ENCODE results near the gene FERMT3.

The FERMT3 gene

DNA sequence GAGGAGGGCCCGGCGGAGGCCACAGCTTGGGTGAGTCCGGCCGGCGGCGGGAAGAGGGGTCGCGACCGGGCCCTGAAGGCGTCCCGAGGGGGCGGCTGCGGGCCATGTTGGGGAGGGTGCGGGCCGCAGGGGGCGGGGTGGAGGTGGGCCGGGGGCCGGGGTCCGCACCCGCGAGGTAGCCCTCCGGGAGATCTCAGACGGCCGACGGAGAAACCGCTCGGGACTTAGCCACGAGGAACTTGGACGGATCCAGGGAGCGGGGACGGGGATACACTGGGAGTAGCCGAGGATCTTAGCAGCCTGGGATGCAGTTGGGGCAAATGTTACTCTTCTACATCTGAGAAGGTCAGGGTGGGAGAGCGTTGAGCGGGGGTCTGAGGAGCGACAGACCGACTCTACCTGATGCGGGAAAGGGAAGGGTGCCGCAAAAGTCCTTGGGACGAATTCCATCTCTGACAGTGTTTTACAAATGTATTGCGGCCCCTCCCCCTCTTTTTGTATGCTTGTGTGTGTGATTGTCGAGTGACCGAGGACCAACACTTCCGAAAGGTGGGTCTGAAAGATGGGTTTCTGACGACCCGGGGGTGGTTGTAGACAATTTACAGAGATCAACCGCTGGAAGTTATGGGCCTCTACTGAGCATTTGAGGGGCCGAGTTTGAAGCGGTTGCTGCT is 19.9 kb upstream of the FERMT3 start:
- no peak for DNase-seq (ENCODE audit: low read depth)
- in situ Hi-C loops (cut with HindIII; ENCODE audit: low sequenced_read_pairs): no loop called here
- TF ChIP-seq, protein P1, sequence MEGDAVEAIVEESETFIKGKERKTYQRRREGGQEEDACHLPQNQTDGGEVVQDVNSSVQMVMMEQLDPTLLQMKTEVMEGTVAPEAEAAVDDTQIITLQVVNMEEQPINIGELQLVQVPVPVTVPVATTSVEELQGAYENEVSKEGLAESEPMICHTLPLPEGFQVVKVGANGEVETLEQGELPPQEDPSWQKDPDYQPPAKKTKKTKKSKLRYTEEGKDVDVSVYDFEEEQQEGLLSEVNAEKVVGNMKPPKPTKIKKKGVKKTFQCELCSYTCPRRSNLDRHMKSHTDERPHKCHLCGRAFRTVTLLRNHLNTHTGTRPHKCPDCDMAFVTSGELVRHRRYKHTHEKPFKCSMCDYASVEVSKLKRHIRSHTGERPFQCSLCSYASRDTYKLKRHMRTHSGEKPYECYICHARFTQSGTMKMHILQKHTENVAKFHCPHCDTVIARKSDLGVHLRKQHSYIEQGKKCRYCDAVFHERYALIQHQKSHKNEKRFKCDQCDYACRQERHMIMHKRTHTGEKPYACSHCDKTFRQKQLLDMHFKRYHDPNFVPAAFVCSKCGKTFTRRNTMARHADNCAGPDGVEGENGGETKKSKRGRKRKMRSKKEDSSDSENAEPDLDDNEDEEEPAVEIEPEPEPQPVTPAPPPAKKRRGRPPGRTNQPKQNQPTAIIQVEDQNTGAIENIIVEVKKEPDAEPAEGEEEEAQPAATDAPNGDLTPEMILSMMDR (IDR thresholded peaks at IDR 0.05; ENCODE audit: low read depth, low read length, missing control alignments): no peak
- H3K4me3 ChIP-seq (ENCODE audit: low read depth, low read length): no peak overlapping the region

GRCh38 chr11:64192434-64192833 is 14.1 kb upstream of the FERMT3 start:
- in situ Hi-C loops (cut with HindIII; ENCODE audit: low sequenced_read_pairs): no loop called here
- no peak for DNase-seq (ENCODE audit: low read depth)
- TF ChIP-seq, protein P1 (IDR thresholded peaks at IDR 0.05; ENCODE audit: low read depth, low read length, missing control alignments): no peak
- no peak overlapping the region for H3K4me3 ChIP-seq (ENCODE audit: low read depth, low read length)

- in situ Hi-C loops (cut with HindIII; ENCODE audit: low sequenced_read_pairs): no loop called here
- H3K4me3 ChIP-seq (ENCODE audit: low read depth, low read length): no peak overlapping the region
- no peak for DNase-seq (ENCODE audit: low read depth)
- TF ChIP-seq, protein P1 (IDR thresholded peaks at IDR 0.05; ENCODE audit: low read depth, low read length, missing control alignments): no peak
Observed at GRCh38 chr11:64196626-64197025, 9.9 kb upstream of the FERMT3 start.

DNA sequence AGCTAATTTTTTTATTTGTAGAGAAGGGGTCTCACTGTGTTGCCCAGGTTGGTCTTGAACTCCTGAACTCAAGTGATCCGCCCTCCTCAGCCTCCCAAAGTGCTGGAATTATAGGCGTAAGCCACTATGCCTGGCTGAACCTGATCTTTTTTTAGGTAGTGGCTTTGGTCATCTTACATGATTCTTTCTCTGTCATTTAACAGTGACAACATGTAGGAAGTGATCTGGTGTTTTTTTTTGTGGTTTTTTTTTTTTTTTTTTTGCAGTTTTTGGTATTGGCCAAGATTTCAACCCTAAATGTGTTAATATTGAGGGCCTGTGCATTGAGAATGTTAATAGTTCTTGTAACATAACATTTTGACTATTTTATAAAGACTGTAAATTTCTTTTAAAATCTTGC is 8.0 kb upstream of the FERMT3 start:
- no peak for DNase-seq (ENCODE audit: low read depth)
- no peak overlapping the region for H3K4me3 ChIP-seq (ENCODE audit: low read depth, low read length)
- in situ Hi-C loops (cut with HindIII; ENCODE audit: low sequenced_read_pairs): no loop called here
- TF ChIP-seq, protein P1 (IDR thresholded peaks at IDR 0.05; ENCODE audit: low read depth, low read length, missing control alignments): no peak

DNA sequence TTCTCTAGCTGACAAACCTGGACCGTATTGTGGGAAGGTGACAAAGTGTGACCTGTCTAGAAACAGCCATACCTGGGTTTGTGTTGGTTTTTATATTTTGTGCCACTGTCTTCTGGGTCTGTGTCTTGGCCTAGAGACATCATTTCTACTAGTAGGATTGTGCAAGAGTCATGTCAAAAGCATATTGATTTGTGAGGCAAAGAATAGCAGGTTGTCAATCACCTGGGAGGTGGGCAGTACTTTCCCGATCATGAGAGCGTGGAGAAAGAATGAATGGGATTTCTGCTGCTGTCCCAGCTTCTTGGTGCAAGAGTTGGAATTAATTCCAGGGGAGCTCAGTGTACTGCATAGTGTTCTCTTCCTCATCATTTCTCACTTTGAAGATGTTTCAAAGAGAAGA is 5.0 kb upstream of the FERMT3 start:
- DNase-seq (ENCODE audit: low read depth): no peak
- TF ChIP-seq, protein P1 (IDR thresholded peaks at IDR 0.05; ENCODE audit: low read depth, low read length, missing control alignments): no peak
- no peak overlapping the region for H3K4me3 ChIP-seq (ENCODE audit: low read depth, low read length)
- in situ Hi-C loops (cut with HindIII; ENCODE audit: low sequenced_read_pairs): loop anchor here (10.0 to 25.0 kb wide), 2 partner anchors 73 to 436 kb away; no protein-coding TSS in a partner anchor

- in situ Hi-C loops (cut with HindIII; ENCODE audit: low sequenced_read_pairs): loop anchor here (10.0 to 25.0 kb wide), 2 partner anchors 72 to 434 kb away; no protein-coding TSS in a partner anchor
- DNase-seq (ENCODE audit: low read depth): no peak
- TF ChIP-seq, protein P1 (IDR thresholded peaks at IDR 0.05; ENCODE audit: low read depth, low read length, missing control alignments): no peak
- no peak overlapping the region for H3K4me3 ChIP-seq (ENCODE audit: low read depth, low read length)
Observed at GRCh38 chr11:64202992-64203391, 3.5 kb upstream of the FERMT3 start.
